Measurements from ENCODE around the gene PLCB2.

- TF ChIP-seq EZH2 (IDR thresholded peaks at IDR 0.05; ENCODE audit: borderline replicate concordance, insufficient read depth, low read length, poor library complexity, severe bottlenecking): no peak
- TF ChIP-seq, protein P1, sequence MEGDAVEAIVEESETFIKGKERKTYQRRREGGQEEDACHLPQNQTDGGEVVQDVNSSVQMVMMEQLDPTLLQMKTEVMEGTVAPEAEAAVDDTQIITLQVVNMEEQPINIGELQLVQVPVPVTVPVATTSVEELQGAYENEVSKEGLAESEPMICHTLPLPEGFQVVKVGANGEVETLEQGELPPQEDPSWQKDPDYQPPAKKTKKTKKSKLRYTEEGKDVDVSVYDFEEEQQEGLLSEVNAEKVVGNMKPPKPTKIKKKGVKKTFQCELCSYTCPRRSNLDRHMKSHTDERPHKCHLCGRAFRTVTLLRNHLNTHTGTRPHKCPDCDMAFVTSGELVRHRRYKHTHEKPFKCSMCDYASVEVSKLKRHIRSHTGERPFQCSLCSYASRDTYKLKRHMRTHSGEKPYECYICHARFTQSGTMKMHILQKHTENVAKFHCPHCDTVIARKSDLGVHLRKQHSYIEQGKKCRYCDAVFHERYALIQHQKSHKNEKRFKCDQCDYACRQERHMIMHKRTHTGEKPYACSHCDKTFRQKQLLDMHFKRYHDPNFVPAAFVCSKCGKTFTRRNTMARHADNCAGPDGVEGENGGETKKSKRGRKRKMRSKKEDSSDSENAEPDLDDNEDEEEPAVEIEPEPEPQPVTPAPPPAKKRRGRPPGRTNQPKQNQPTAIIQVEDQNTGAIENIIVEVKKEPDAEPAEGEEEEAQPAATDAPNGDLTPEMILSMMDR (IDR thresholded peaks at IDR 0.05; ENCODE audit: poor library complexity, severe bottlenecking): no peak
- peak; percentile 61 for TF ChIP-seq REST (IDR thresholded peaks at IDR 0.05; ENCODE audit: borderline replicate concordance)
- peak; percentile 37 for TF ChIP-seq POLR2AphosphoS5 (IDR thresholded peaks at IDR 0.05)
- no peak for TF ChIP-seq RAD21 (conservative IDR thresholded peaks at IDR 0.05)
- no peak for TF ChIP-seq TAF1 (IDR thresholded peaks at IDR 0.05; ENCODE audit: low read depth)
- peak; percentile 80 for TF ChIP-seq EP300 (conservative IDR thresholded peaks at IDR 0.05; ENCODE audit: poor library complexity, severe bottlenecking)
Observed at GRCh38 chr15:40293905-40294895, 13.5 kb downstream of the PLCB2 start.
